HepG2 (cell line): Measurements from ENCODE around the gene NEDD4L. TPM values are rescaled to one million over a fixed set of nuclear protein-coding genes. Genes with fewer than 3 reads are reported as not detected.

ENCODE experiments used
- ATAC-seq: fragments of 200-7000 bp; cut with Tn5 transposase; 3 replicates; pipeline ENCODE4 v1.9.1; 2020; ENCODE audit warnings: mild to moderate bottlenecking, moderate library complexity
- BruUV-seq: library from RNA; stranded (reverse); fragments of 400-500 nt; replicated peaks from 2 replicates; lab custom pipeline; 2021; lab: Mats Ljungman, UMichigan
- CTCF ChIA-PET: fragments of 300-600 bp; formaldehyde crosslinking; extraction: SDS; loops from one replicate; lab custom pipeline; 2021; ENCODE audit warnings: low total read pairs, inconsistent platforms, low intra/inter-chr PET ratio; lab: Yijun Ruan, JAX
- POLR2A ChIA-PET: fragments of 350-600 bp; sonication (Branson Sonifier 250); formaldehyde crosslinking; loops from one replicate; lab custom pipeline; 2020; ENCODE audit warnings: antibody characterized with exemption, inconsistent platforms; lab: Yijun Ruan, JAX
- DNase-seq: peaks from one replicate; pipeline ENCODE4 v3.0.0-alpha.2; 2015; ENCODE audit warnings: low spot score
- FAIRE-seq: peaks from 3 replicates; lab custom pipeline; 2011; peaks lifted over from hg19 to GRCh38; lab: Jason Lieb, UNC
- H2AFZ ChIP-seq: one replicate; pipeline ENCODE4 v1.6.1; 2011; ENCODE audit warnings: low read length, inconsistent platforms
- H3K27ac ChIP-seq: fragments of 300-600 bp; 3 replicates; pipeline ENCODE4 v1.8.0; 2011; ENCODE audit warnings: mixed run types, mild to moderate bottlenecking, mixed read lengths, low read length, inconsistent platforms; ENCODE audit not compliant: insufficient read depth; ENCODE audit errors: extremely low read length
- H3K27me3 ChIP-seq, 2 experiments: fragments of 200-600 bp in 1 of 2; 2 replicates in 1 of 2; 3 replicates in 1 of 2; pipeline versions ENCODE4 v1.6.0 to v1.8.0; 2011; ENCODE audit warnings: low read length in 2 of 2, mild to moderate bottlenecking in 2 of 2, moderate library complexity in 2 of 2, inconsistent platforms in 1 of 2; ENCODE audit not compliant: insufficient read depth in 2 of 2, control insufficient read depth in 1 of 2
- H3K36me3 ChIP-seq, 2 experiments: fragments of 200-600 bp in 1 of 2; replicated peaks in 1 of 2; 2 replicates in 1 of 2; 3 replicates in 1 of 2; pipeline versions ENCODE4 v1.5.1 to v1.8.0; 2011; ENCODE audit warnings: low read length in 2 of 2, inconsistent platforms in 1 of 2; ENCODE audit not compliant: insufficient read depth in 2 of 2, control insufficient read depth in 1 of 2
- H3K4me1 ChIP-seq: 2 replicates; pipeline ENCODE4 v1.5.1; 2012; ENCODE audit warnings: low read length, inconsistent platforms; ENCODE audit not compliant: insufficient read depth
- H3K4me2 ChIP-seq: 2 replicates; pipeline ENCODE4 v1.6.0; 2011; ENCODE audit warnings: low read depth, low read length, inconsistent platforms
- H3K4me3 ChIP-seq, 3 experiments: fragments of 200-600 bp in 1 of 3; sonication (generic), shearing (Covaris generic) in 1 of 3; replicated peaks in 1 of 3; 2 replicates each; pipeline ENCODE4 v1.5.1; 2011 to 2016; ENCODE audit warnings: low read length in 3 of 3, inconsistent platforms in 2 of 3, low read depth in 2 of 3, mild to moderate bottlenecking in 2 of 3, control low read depth in 1 of 3, mixed read lengths in 1 of 3; ENCODE audit not compliant: insufficient read depth in 1 of 3
- H3K79me2 ChIP-seq: one replicate; pipeline ENCODE4 v1.6.1; 2011; ENCODE audit warnings: low read length, inconsistent platforms; ENCODE audit not compliant: insufficient read depth
- H3K9ac ChIP-seq: 2 replicates; pipeline ENCODE4 v1.6.0; 2011; ENCODE audit warnings: mild to moderate bottlenecking, low read depth, low read length, inconsistent platforms; ENCODE audit not compliant: insufficient read depth
- H3K9me3 ChIP-seq: 2 replicates; pipeline ENCODE4 v1.5.1; 2012; ENCODE audit warnings: mild to moderate bottlenecking, low read length
- H4K20me1 ChIP-seq: 2 replicates; pipeline ENCODE4 v1.6.0; 2011; ENCODE audit warnings: inconsistent platforms, mild to moderate bottlenecking, low read length, moderate library complexity; ENCODE audit not compliant: insufficient read depth
- AGO2 ChIP-seq: fragments of 200-400 bp; formaldehyde crosslinking; optimal IDR thresholded peaks from 2 replicates; pipeline ENCODE3; 2017; ENCODE audit warnings: mild to moderate bottlenecking, low read depth, low read length, moderate library complexity
- ARNT2 ChIP-seq: sonication (generic); formaldehyde crosslinking; IDR thresholded peaks from 2 replicates; pipeline ENCODE4 v1.8.0; 2022; ENCODE audit warnings: mild to moderate bottlenecking, low read depth, missing genetic modification reagents, moderate library complexity
- EHMT2 ChIP-seq: fragments of 200-600 bp; sonication (generic); IDR thresholded peaks from 2 replicates; pipeline ENCODE4 v1.7.0; 2017; ENCODE audit warnings: antibody characterized with exemption, low read depth, low read length, borderline replicate concordance
- FOXK1 ChIP-seq: sonication (generic); formaldehyde crosslinking; IDR thresholded peaks from 2 replicates; pipeline ENCODE4 v1.4.0; 2020; ENCODE audit warnings: low read depth, missing genetic modification reagents, borderline replicate concordance
- GMEB2 ChIP-seq: IDR thresholded peaks from 2 replicates; pipeline ENCODE4 v1.6.1; 2016; ENCODE audit warnings: missing biosample characterization, missing genetic modification reagents, low read depth
- ISL2 ChIP-seq: sonication (generic); formaldehyde crosslinking; IDR thresholded peaks from 2 replicates; pipeline ENCODE4 v1.5.0; 2020; ENCODE audit warnings: missing genetic modification reagents
- ISX ChIP-seq: sonication (generic); formaldehyde crosslinking; conservative IDR thresholded peaks from 2 replicates; pipeline ENCODE4 v1.5.0; 2020; ENCODE audit warnings: missing genetic modification reagents
- MATR3 ChIP-seq: sonication (generic); formaldehyde crosslinking; IDR thresholded peaks from 2 replicates; pipeline ENCODE4 v1.4.0; 2020; ENCODE audit warnings: missing genetic modification reagents
- PAF1 ChIP-seq: IDR thresholded peaks from 2 replicates; pipeline ENCODE4 v1.6.1; 2016; ENCODE audit warnings: missing genetic modification reagents, missing compliant biosample characterization
- RBM22 ChIP-seq: fragments of 200-400 bp; formaldehyde crosslinking; optimal IDR thresholded peaks from 2 replicates; pipeline ENCODE3; 2017; ENCODE audit warnings: mild to moderate bottlenecking, low read length, moderate library complexity
- ZBTB25 ChIP-seq: IDR thresholded peaks from 2 replicates; pipeline ENCODE4 v1.6.1; 2018; ENCODE audit warnings: missing genetic modification reagents
- ZFY ChIP-seq: sonication (generic); formaldehyde crosslinking; IDR thresholded peaks from 2 replicates; pipeline ENCODE4 v1.4.0; 2020; ENCODE audit warnings: missing genetic modification reagents
- ZMYM2 ChIP-seq: sonication (generic); formaldehyde crosslinking; IDR thresholded peaks from 2 replicates; pipeline ENCODE4 v1.8.0; 2022; ENCODE audit warnings: mild to moderate bottlenecking, missing genetic modification reagents
- ZNF468 ChIP-seq: sonication (generic); formaldehyde crosslinking; IDR thresholded peaks from 2 replicates; pipeline ENCODE4 v1.8.0; 2022; ENCODE audit warnings: mild to moderate bottlenecking, moderate library complexity, missing genetic modification reagents
- ZNF552 ChIP-seq: sonication (generic); formaldehyde crosslinking; IDR thresholded peaks from 2 replicates; pipeline ENCODE4 v1.9.0; 2022; ENCODE audit warnings: missing genetic modification reagents, mild to moderate bottlenecking, borderline replicate concordance
- ZNF557 ChIP-seq: sonication (generic); formaldehyde crosslinking; IDR thresholded peaks from 2 replicates; pipeline ENCODE4 v1.4.0; 2020; ENCODE audit warnings: missing genetic modification reagents
- ZNF577 ChIP-seq: sonication (generic); formaldehyde crosslinking; IDR thresholded peaks from 2 replicates; pipeline ENCODE4 v1.4.0; 2020; ENCODE audit warnings: mild to moderate bottlenecking, low read depth, missing genetic modification reagents, borderline replicate concordance
- ZNF761 ChIP-seq: sonication (generic); formaldehyde crosslinking; conservative IDR thresholded peaks from 2 replicates; pipeline ENCODE4 v1.4.0; 2020; ENCODE audit warnings: mild to moderate bottlenecking, missing genetic modification reagents
- ZNF792 ChIP-seq: IDR thresholded peaks from 2 replicates; pipeline ENCODE4 v1.6.1; 2016
- ZNF891 ChIP-seq: sonication (generic); formaldehyde crosslinking; IDR thresholded peaks from 2 replicates; pipeline ENCODE4 v1.5.0; 2020; ENCODE audit warnings: mild to moderate bottlenecking, missing genetic modification reagents
- WGBS: methylation state at CpG from one replicate; pipeline ENCODE4 v1.1.6; 2017; ENCODE audit warnings: low lambda C conversion rate; 5-methylcytosine and 5-hydroxymethylcytosine counted together
- in situ Hi-C: cut with HindIII; loops from 2 replicates; pipeline ENCODE4 v1.10.0; 2017; ENCODE audit warnings: low pct_unique_long_range_greater_than_20kb; ENCODE audit not compliant: extremely low pct_ligation_motif_present
- intact Hi-C: fragments of 100-400 bp; cut with micrococcal nuclease; formaldehyde crosslinking; loops from one replicate; pipeline ENCODE4 v1.10.0; 2022; ENCODE audit not compliant: unreplicated experiment
- polyA plus RNA-seq, 8 experiments: library from polyadenylated mRNA; depleted of rRNA in 3 of 8; stranded (reverse) in 7 of 8; unstranded in 1 of 8; fragments of >200 nt; fragmentation: Illumina TruSeq in 4 of 8; extraction: Trizol in 4 of 8; gene quantifications; 2 replicates each; pipeline versions ENCODE4 v1.2.1 to v1.2.3, GENCODE V29; 2011 to 2016; ENCODE audit warnings: low read depth in 4 of 8, missing spikeins in 1 of 8, mixed read lengths in 1 of 8; ENCODE audit not compliant: insufficient read depth in 1 of 8
- total RNA-seq, 5 experiments: library from RNA; depleted of rRNA; stranded (reverse); fragments of >200 nt; fragmentation: Illumina TruSeq; extraction: Trizol; gene quantifications; 2 replicates each; pipeline ENCODE4 v1.2.3, GENCODE V29; 2016; ENCODE audit warnings: low read depth in 1 of 5
- TF ChIP-seq, protein P1 (sequence below): sonication (generic); formaldehyde crosslinking; IDR thresholded peaks from 2 replicates; pipeline ENCODE4 v1.5.1; 2020; ENCODE audit warnings: missing genetic modification reagents, mild to moderate bottlenecking, borderline replicate concordance

Gene NEDD4L
- total and polyA plus RNA-seq, 2 of the 13 experiments (the other 11 are each of a cell fraction or from before 2014, with no cell fraction given): 168 to 390 TPM

DNA sequence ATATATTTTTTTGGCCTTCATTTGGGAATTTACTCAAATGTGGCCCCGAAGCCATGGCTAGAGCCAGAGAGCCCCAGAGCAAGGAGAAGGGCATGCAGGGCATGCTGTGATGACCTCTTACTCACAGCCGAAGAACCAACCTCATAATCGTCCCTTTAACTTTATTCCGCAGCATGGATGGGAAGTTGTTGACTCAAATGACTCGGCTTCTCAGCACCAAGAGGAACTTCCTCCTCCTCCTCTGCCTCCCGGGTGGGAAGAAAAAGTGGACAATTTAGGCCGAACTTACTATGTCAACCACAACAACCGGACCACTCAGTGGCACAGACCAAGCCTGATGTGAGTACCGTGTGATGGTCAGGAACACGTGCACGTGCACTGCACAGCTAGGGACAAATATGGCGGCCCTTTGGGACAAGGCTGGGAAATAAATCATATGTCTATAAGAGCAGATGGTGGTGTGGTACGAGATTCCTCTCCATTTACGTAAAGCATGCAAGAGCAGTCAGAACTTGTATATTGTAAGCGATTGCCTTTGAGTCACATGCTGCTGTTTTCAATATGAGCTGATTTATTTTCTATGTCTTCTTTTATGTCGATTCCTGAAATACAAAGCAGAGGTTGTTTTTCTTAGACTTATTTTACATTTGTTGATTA lies 280.9 kb downstream of the NEDD4L start (continued):
- TF ChIP-seq GMEB2 (CRISPR knock-in tag) (no peak), MATR3 (CRISPR knock-in tag) (no peak)

GRCh38 chr18:58325494-58325893 lies 281.5 kb downstream of the NEDD4L start:
- ChIA-PET CTCF (no interaction called here), POLR2A (no interaction called here)
- Histone ChIP-seq H3K36me3 (peaks cover 8 to 49% of the 10 kb centered on the region in 2 experiments; a peak in 4 of 5 replicates), H4K20me1 (no peaks in the 10 kb centered on the region), H3K9ac (no peak overlapping the region), H3K27ac (no peak overlapping the region), H3K4me3 (no peak overlapping the region), H3K79me2 (peaks cover 2% of the 10 kb centered on the region), H3K27me3 (no peaks in the 10 kb centered on the region), H3K9me3 (no peaks in the 10 kb centered on the region), H3K4me1 (0 out of 2 replicates have a peak, but pooled peaks cover 6% of the 10 kb centered on the region), H2AFZ (no peak overlapping the region), H3K4me2 (no peak overlapping the region)
- FAIRE-seq (no peak), DNase-seq (no peak), ATAC-seq (no peak)
- intact Hi-C loops: no loop called here
- in situ Hi-C loops: no loop called here
- BruUV-seq: TSS peak; percentile 16
- WGBS: 100% methylated on average over 2 of the region's 2 CpGs
- TF ChIP-seq ZNF577 (CRISPR knock-in tag) (no peak), ZBTB25 (CRISPR knock-in tag) (no peak), RBM22 (no peak), ZNF557 (CRISPR knock-in tag) (no peak), ISX (CRISPR knock-in tag) (no peak), ISL2 (CRISPR knock-in tag) (no peak), ARNT2 (CRISPR knock-in tag) (no peak), ZFY (CRISPR knock-in tag) (no peak), FOXK1 (CRISPR knock-in tag) (no peak), ZNF552 (CRISPR knock-in tag) (no peak), AGO2 (no peak), ZNF792 (no peak), ZMYM2 (no peak), ZNF468 (CRISPR knock-in tag) (no peak), PAF1 (CRISPR knock-in tag) (no peak), EHMT2 (no peak), ZNF761 (no peak), ZNF891 (CRISPR knock-in tag) (no peak)
- TF ChIP-seq, protein P1, sequence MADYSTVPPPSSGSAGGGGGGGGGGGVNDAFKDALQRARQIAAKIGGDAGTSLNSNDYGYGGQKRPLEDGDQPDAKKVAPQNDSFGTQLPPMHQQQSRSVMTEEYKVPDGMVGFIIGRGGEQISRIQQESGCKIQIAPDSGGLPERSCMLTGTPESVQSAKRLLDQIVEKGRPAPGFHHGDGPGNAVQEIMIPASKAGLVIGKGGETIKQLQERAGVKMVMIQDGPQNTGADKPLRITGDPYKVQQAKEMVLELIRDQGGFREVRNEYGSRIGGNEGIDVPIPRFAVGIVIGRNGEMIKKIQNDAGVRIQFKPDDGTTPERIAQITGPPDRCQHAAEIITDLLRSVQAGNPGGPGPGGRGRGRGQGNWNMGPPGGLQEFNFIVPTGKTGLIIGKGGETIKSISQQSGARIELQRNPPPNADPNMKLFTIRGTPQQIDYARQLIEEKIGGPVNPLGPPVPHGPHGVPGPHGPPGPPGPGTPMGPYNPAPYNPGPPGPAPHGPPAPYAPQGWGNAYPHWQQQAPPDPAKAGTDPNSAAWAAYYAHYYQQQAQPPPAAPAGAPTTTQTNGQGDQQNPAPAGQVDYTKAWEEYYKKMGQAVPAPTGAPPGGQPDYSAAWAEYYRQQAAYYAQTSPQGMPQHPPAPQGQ (CRISPR knock-in tag): no peak
